Activated CD8-positive, alpha-beta T cell treated with anti-CD3 and anti-CD28 coated beads for 36 hours (primary cell): Measurements from ENCODE around the gene ARMH2. TPM values are rescaled to one million over a fixed set of nuclear protein-coding genes. Genes with fewer than 3 reads are reported as not detected.

ENCODE experiments used
- ATAC-seq: fragments of 200-7000 bp; cut with Tn5 transposase; one replicate; pipeline ENCODE4 v1.10.0; 2021; ENCODE audit warnings: mild to moderate bottlenecking, moderate library complexity
- CTCF ChIA-PET: fragments of 350-600 bp; sonication (Branson Sonifier 250); formaldehyde crosslinking; loops from one replicate; lab custom pipeline; 2021; ENCODE audit warnings: antibody characterized with exemption; lab: Charles Lee
- POLR2A ChIA-PET: fragments of 350-600 bp; sonication (Branson Sonifier 250); formaldehyde crosslinking; loops from one replicate; lab custom pipeline; 2021; ENCODE audit warnings: antibody characterized with exemption; lab: Charles Lee
- DNase-seq: peaks from one replicate; pipeline ENCODE4 v3.0.0-alpha.2; 2020
- H3K27ac Mint-ChIP-seq: one replicate; pipeline ENCODE4 v1.8.0; 2021; ENCODE audit warnings: mild to moderate bottlenecking, mixed read lengths
- H3K27me3 Mint-ChIP-seq: one replicate; pipeline ENCODE4 v1.8.0; 2021; ENCODE audit warnings: mixed read lengths
- H3K36me3 Mint-ChIP-seq: one replicate; pipeline ENCODE4 v1.8.0; 2021; ENCODE audit warnings: low read depth, mixed read lengths
- H3K4me1 Mint-ChIP-seq: one replicate; pipeline ENCODE4 v1.8.0; 2021; ENCODE audit warnings: low read depth, mixed read lengths
- H3K4me3 Mint-ChIP-seq: one replicate; pipeline ENCODE4 v1.8.0; 2021; ENCODE audit warnings: mild to moderate bottlenecking, moderate library complexity, mixed read lengths
- H3K9me3 Mint-ChIP-seq: one replicate; pipeline ENCODE4 v1.8.0; 2021; ENCODE audit warnings: mixed read lengths
- CTCF ChIP-seq: fragments of 200-600 bp; IDR thresholded peaks from one replicate; pipeline ENCODE4 v1.8.0; 2022; ENCODE audit warnings: antibody characterized with exemption, mild to moderate bottlenecking
- intact Hi-C: fragments of 100-400 bp; cut with micrococcal nuclease; formaldehyde crosslinking; loops from one replicate; pipeline ENCODE4 v1.10.0; 2022
- total RNA-seq, 2 experiments: library from RNA; stranded (reverse); gene quantifications; one replicate each; pipeline ENCODE4 v1.2.3, GENCODE V29; 2021

ARMH2 gene
- total RNA-seq, 2 experiments from 2014 or later = 0.40 TPM; not detected in 1

- DNase-seq (no peak), ATAC-seq (no peak)
- ChIA-PET CTCF (interaction anchor here (1.3 kb wide), 1 partner anchor 162 kb away, joined by 5 read pairs; no protein-coding TSS in a partner anchor), POLR2A (interaction anchor here (1.0 to 1.5 kb wide), 4 partner anchors 14 to 162 kb away, joined by 3 read pairs; no protein-coding TSS in a partner anchor)
- intact Hi-C loops = no loop called here
- TF ChIP-seq CTCF = no peak
- peaks cover 36% of the 10 kb centered on the region for H3K4me1 Mint-ChIP-seq
- H3K27me3 Mint-ChIP-seq = no peaks in the 10 kb centered on the region
- no peak overlapping the region for H3K27ac Mint-ChIP-seq
- H3K4me3 Mint-ChIP-seq = no peak overlapping the region
- peaks cover 54% of the 10 kb centered on the region for H3K36me3 Mint-ChIP-seq
- peaks cover 3% of the 10 kb centered on the region for H3K9me3 Mint-ChIP-seq
Measured at GRCh38 chr6:24829657-24830056, 30.9 kb upstream of the ARMH2 start.

GRCh38 chr6:24827970-24828369 lies 29.3 kb upstream of the ARMH2 start:
- H3K36me3 Mint-ChIP-seq = peaks cover 49% of the 10 kb centered on the region
- CTCF ChIA-PET = interaction anchor here (0.7 to 1.4 kb wide), 3 partner anchors 28 to 164 kb away, joined by 3 to 4 read pairs (median 4); no protein-coding TSS in a partner anchor
- intact Hi-C loops = no loop called here
- ATAC-seq (no peak), DNase-seq (no peak)
- POLR2A ChIA-PET = interaction anchor here (1.1 kb wide), 1 partner anchor 164 kb away, joined by 3 read pairs; no protein-coding TSS in a partner anchor
- no peak overlapping the region for H3K4me3 Mint-ChIP-seq
- peaks cover 28% of the 10 kb centered on the region for H3K4me1 Mint-ChIP-seq
- no peak for TF ChIP-seq CTCF
- H3K27me3 Mint-ChIP-seq = no peaks in the 10 kb centered on the region
- H3K27ac Mint-ChIP-seq = peak overlapping the region; percentile 55
- H3K9me3 Mint-ChIP-seq = no peaks in the 10 kb centered on the region

- CTCF ChIA-PET = interaction anchor here (0.7 kb wide), 1 partner anchor 80 kb away, joined by 3 read pairs; no protein-coding TSS in a partner anchor
- no peak for ATAC-seq
- intact Hi-C loops = no loop called here
- DNase-seq = no peak
- no peak overlapping the region for H3K4me3 Mint-ChIP-seq
- no peaks in the 10 kb centered on the region for H3K9me3 Mint-ChIP-seq
- H3K27ac Mint-ChIP-seq = peak overlapping the region; percentile 55
- no peak for TF ChIP-seq CTCF
- POLR2A ChIA-PET = interaction anchor here (1.1 kb wide), 1 partner anchor 164 kb away, joined by 3 read pairs; no protein-coding TSS in a partner anchor
- no peaks in the 10 kb centered on the region for H3K27me3 Mint-ChIP-seq
- H3K4me1 Mint-ChIP-seq = peaks cover 24% of the 10 kb centered on the region
- H3K36me3 Mint-ChIP-seq = peaks cover 46% of the 10 kb centered on the region
Measured at GRCh38 chr6:24827162-24827561, 28.4 kb upstream of the ARMH2 start.

GRCh38 chr6:24825130-24825630 lies 26.5 kb upstream of the ARMH2 start:
- H3K27ac Mint-ChIP-seq = peak overlapping the region; percentile 76
- ATAC-seq = no peak
- no peaks in the 10 kb centered on the region for H3K9me3 Mint-ChIP-seq
- intact Hi-C loops = no loop called here
- DNase-seq = no peak
- no peak overlapping the region for H3K4me3 Mint-ChIP-seq
- POLR2A ChIA-PET = interaction anchor here (0.5 kb wide), 1 partner anchor 9 kb away, joined by 5 read pairs; no protein-coding TSS in a partner anchor
- TF ChIP-seq CTCF = no peak
- CTCF ChIA-PET = interaction anchor here (0.7 kb wide), 1 partner anchor 246 kb away, joined by 3 read pairs; no protein-coding TSS in a partner anchor
- H3K4me1 Mint-ChIP-seq = peaks cover 16% of the 10 kb centered on the region
- peaks cover 40% of the 10 kb centered on the region for H3K36me3 Mint-ChIP-seq
- H3K27me3 Mint-ChIP-seq = no peaks in the 10 kb centered on the region
